Neural crest cell (in vitro differentiated cells): ENCODE measurements around the gene PM20D1. TPM values are rescaled to one million over a fixed set of nuclear protein-coding genes. Genes with fewer than 3 reads are reported as not detected.

Source experiments
- DNase-seq: peaks from one replicate; pipeline ENCODE4 v3.0.0; 2021; ENCODE audit warnings: low read depth, mixed read lengths, low spot score
- H3K27ac Mint-ChIP-seq: one replicate; pipeline ENCODE4 v1.8.0; 2021; ENCODE audit warnings: mild to moderate bottlenecking, mixed read lengths; ENCODE audit not compliant: unreplicated experiment
- H3K27me3 Mint-ChIP-seq: 2 replicates; pipeline ENCODE4 v1.8.0; 2021; ENCODE audit warnings: low read depth, mild to moderate bottlenecking, mixed read lengths
- H3K36me3 Mint-ChIP-seq: 2 replicates; pipeline ENCODE4 v1.8.0; 2021; ENCODE audit warnings: low read depth, mild to moderate bottlenecking, mixed read lengths
- H3K4me1 Mint-ChIP-seq: 2 replicates; pipeline ENCODE4 v1.8.0; 2021; ENCODE audit warnings: mixed read lengths
- H3K4me3 Mint-ChIP-seq: one replicate; pipeline ENCODE4 v1.8.0; 2021; ENCODE audit warnings: mild to moderate bottlenecking, mixed read lengths
- H3K9me3 Mint-ChIP-seq: 2 replicates; pipeline ENCODE4 v1.8.0; 2021; ENCODE audit warnings: mixed read lengths
- total RNA-seq: library from RNA; stranded (reverse); gene quantifications from 2 replicates; pipeline ENCODE4 v1.2.1, GENCODE V29; 2021
- TF ChIP-seq, protein P1 (sequence below): fragments of 200-600 bp; sonication (generic); conservative IDR thresholded peaks from 2 replicates; pipeline ENCODE4 v1.5.0; 2021; ENCODE audit warnings: antibody characterized with exemption, mild to moderate bottlenecking

The PM20D1 gene
- total RNA-seq, 1 donor from 2014 or later: not detected

DNA sequence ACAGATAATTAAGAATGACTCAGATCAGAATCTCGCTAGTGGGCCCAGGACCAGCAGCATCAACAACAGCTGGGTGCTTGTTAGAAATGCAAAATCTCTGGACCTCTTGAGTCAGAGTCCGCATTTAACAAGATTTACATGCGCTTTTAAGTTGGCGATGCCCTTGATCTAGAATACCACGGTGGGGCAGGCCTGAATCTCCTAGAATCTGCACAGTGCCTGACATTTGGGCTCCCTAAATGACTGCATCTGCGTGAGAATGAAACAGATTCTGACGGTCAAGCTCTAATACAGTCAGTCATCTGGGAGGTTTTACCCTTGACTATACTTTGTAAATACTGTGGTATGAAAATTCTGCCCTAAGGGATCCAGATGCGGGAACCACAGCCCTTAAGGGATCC is 57.5 kb downstream of the PM20D1 start:
- Mint-ChIP-seq H3K9me3 (no peaks in the 10 kb centered on the region), H3K4me1 (peaks cover 7% of the 10 kb centered on the region), H3K27ac (no peak overlapping the region), H3K27me3 (no peaks in the 10 kb centered on the region), H3K36me3 (peaks cover 5% of the 10 kb centered on the region), H3K4me3 (no peak overlapping the region)
- no peak for DNase-seq
- TF ChIP-seq, protein P1, sequence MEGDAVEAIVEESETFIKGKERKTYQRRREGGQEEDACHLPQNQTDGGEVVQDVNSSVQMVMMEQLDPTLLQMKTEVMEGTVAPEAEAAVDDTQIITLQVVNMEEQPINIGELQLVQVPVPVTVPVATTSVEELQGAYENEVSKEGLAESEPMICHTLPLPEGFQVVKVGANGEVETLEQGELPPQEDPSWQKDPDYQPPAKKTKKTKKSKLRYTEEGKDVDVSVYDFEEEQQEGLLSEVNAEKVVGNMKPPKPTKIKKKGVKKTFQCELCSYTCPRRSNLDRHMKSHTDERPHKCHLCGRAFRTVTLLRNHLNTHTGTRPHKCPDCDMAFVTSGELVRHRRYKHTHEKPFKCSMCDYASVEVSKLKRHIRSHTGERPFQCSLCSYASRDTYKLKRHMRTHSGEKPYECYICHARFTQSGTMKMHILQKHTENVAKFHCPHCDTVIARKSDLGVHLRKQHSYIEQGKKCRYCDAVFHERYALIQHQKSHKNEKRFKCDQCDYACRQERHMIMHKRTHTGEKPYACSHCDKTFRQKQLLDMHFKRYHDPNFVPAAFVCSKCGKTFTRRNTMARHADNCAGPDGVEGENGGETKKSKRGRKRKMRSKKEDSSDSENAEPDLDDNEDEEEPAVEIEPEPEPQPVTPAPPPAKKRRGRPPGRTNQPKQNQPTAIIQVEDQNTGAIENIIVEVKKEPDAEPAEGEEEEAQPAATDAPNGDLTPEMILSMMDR: no peak

DNA sequence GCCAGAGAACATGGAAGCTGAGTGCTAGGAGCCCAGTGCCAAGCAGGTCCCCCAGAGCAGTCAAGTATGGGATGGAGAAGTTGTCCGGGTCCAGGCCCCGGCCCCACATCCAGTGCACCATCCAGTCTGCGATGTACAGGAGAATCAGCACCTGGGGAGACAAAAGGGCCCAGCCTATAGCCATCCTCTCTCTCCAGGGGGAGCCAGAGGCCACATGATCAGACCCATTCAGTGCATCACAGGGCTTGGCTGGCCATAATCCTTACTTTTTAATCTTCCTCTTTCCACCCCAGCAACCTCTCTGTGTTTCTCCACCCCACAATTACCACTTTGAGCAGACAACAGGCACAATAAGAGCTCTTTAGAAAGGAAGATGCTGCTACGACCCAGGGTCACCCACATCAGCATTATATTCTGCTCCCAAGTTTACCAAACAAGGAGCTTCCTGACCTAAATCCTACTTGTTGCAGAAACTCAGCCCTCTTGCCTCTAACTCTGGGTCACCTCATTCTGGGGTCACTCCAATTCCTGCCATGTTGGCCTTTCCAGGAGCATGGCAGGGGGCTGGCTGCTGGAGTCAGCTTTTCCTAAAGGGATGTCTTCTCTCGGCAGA is 58.3 kb downstream of the PM20D1 start:
- H3K9me3 Mint-ChIP-seq: no peaks in the 10 kb centered on the region
- H3K27ac Mint-ChIP-seq: no peak overlapping the region
- TF ChIP-seq, protein P1: peak; percentile 81
- DNase-seq: peak; percentile 47
- peaks cover 4% of the 10 kb centered on the region for H3K36me3 Mint-ChIP-seq
- no peak overlapping the region for H3K4me3 Mint-ChIP-seq
- peaks cover 7% of the 10 kb centered on the region for H3K4me1 Mint-ChIP-seq
- H3K27me3 Mint-ChIP-seq: no peaks in the 10 kb centered on the region

DNA sequence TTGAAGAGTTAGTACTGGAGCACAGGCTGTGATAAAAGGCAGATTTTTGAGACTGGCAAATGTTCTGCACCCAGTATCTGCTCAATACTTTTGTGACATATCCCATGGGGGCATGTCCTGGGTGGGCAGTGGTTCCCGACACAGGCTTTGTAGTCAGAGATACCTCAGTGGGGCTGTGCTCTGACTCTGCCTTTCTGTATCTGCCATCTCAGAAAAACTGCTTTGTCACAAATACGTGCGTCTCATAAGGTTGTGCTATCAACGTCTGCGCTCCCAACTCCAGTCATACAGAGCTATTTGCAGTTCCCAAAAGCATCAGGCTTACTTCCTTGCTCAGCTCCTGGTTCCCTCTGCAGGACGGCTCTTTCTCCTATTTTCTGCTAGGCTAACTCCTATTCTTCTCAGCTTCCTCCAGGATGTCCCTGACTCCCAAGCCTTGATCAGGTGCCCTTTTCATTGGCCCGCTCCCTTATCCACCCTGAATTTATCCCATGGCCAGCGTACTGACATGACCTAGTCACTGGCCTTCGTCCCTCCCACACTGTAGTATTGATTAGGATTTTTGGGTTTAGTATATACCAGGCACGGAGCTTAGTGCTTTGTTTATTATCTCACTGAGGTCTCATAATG is 62.5 kb downstream of the PM20D1 start:
- H3K9me3 Mint-ChIP-seq: no peaks in the 10 kb centered on the region
- H3K4me1 Mint-ChIP-seq: peaks cover 7% of the 10 kb centered on the region
- peaks cover 2% of the 10 kb centered on the region for H3K36me3 Mint-ChIP-seq
- no peak for DNase-seq
- TF ChIP-seq, protein P1: no peak
- no peak overlapping the region for H3K4me3 Mint-ChIP-seq
- H3K27ac Mint-ChIP-seq: no peak overlapping the region
- H3K27me3 Mint-ChIP-seq: no peaks in the 10 kb centered on the region

DNA sequence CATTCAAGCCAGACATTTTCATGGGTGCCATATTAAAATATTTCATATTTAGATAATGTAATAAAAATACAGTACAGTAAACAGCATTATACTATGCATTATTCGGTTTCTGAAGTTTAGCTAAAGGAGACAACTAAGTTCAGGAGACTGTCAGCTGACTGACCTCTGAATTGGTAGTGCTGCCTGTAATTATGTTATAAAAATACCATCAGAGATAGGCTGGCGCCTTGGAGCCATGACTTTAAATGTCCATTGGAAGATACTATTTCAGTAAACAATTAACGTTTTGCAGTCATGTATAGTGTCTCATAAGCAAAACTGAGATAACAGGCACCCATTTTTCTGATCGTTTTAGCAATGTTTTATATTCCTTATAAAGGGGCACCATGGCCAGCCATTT is 63.3 kb downstream of the PM20D1 start:
- Mint-ChIP-seq H3K4me1 (peaks cover 2% of the 10 kb centered on the region), H3K27ac (no peak overlapping the region), H3K4me3 (no peak overlapping the region), H3K27me3 (no peaks in the 10 kb centered on the region), H3K9me3 (no peaks in the 10 kb centered on the region), H3K36me3 (peaks cover 2% of the 10 kb centered on the region)
- no peak for DNase-seq
- TF ChIP-seq, protein P1: no peak

DNA sequence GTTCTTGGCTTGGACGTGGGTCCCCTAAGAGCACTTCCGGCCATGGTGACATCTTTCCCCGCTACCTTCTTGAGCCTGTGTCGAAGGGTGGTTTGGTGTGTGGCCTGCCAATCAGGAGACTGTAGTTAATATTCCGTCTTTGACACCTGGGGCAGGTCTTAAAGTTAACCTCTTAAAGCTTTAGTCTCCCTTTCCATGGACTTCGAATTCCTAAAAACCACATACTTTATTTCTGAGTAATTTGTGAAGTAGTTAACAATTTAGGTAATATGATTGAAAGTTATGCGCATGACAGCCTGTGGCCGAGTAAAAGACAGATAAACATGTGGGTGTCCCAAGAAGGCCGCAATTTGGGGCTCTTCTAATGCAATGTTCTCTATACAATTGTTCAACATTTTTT is 64.5 kb downstream of the PM20D1 start:
- H3K4me3 Mint-ChIP-seq: no peak overlapping the region
- no peaks in the 10 kb centered on the region for H3K27me3 Mint-ChIP-seq
- DNase-seq: no peak
- no peaks in the 10 kb centered on the region for H3K36me3 Mint-ChIP-seq
- H3K9me3 Mint-ChIP-seq: no peaks in the 10 kb centered on the region
- H3K27ac Mint-ChIP-seq: no peak overlapping the region
- TF ChIP-seq, protein P1: no peak
- no peaks in the 10 kb centered on the region for H3K4me1 Mint-ChIP-seq
